Measurements from ENCODE around the gene NUPR1.
"Not testable (repeated sequence)": the region's sequence is repeated elsewhere in the genome, so short reads cannot be mapped to it uniquely, and the experiment has no call there.

NUPR1 gene

GRCh38 chr16:28538733-28539596 lies at the start of gene NUPR1:
Gene NUPR1 (minus strand): TSS chr16:28538974. CDS start chr16:28538907, 67 bp downstream.
- no peak for DNase-seq (ENCODE audit: low spot score)

GRCh38 chr16:28587386-28587785 lies 48.6 kb upstream of the NUPR1 start:
- no peak for DNase-seq (ENCODE audit: low spot score)

GRCh38 chr16:28586466-28586865 lies 47.7 kb upstream of the NUPR1 start:
- no peak for DNase-seq (ENCODE audit: low spot score)

- DNase-seq (ENCODE audit: low spot score) = no peak
Measured at GRCh38 chr16:28585674-28586073, 46.9 kb upstream of the NUPR1 start.

- DNase-seq (ENCODE audit: low spot score) = no peak
Measured at GRCh38 chr16:28580726-28581315, 42.0 kb upstream of the NUPR1 start.

- DNase-seq (ENCODE audit: low spot score) = no peak
Measured at GRCh38 chr16:28575446-28576109, 36.8 kb upstream of the NUPR1 start.

- DNase-seq (ENCODE audit: low spot score) = no peak
Measured at GRCh38 chr16:28574925-28575324, 36.2 kb upstream of the NUPR1 start.

GRCh38 chr16:28573738-28574718 lies 35.3 kb upstream of the NUPR1 start:
- no peak for DNase-seq (ENCODE audit: low spot score)

GRCh38 chr16:28572696-28573510 lies 34.1 kb upstream of the NUPR1 start:
- no peak for DNase-seq (ENCODE audit: low spot score)

GRCh38 chr16:28569968-28570752 lies 31.4 kb upstream of the NUPR1 start:
- no peak for DNase-seq (ENCODE audit: low spot score)

GRCh38 chr16:28569021-28569420 lies 30.2 kb upstream of the NUPR1 start:
- no peak for DNase-seq (ENCODE audit: low spot score)

GRCh38 chr16:28567292-28567691 lies 28.5 kb upstream of the NUPR1 start:
- DNase-seq (ENCODE audit: low spot score) = no peak

- DNase-seq (ENCODE audit: low spot score) = not testable (repeated sequence)
Measured at GRCh38 chr16:28566233-28566925, 27.6 kb upstream of the NUPR1 start.

- DNase-seq (ENCODE audit: low spot score) = no peak
Measured at GRCh38 chr16:28563218-28563617, 24.4 kb upstream of the NUPR1 start.

- DNase-seq (ENCODE audit: low spot score) = no peak
Measured at GRCh38 chr16:28562199-28562598, 23.4 kb upstream of the NUPR1 start.

GRCh38 chr16:28561557-28562187 lies 22.9 kb upstream of the NUPR1 start:
- DNase-seq (ENCODE audit: low spot score) = no peak

- DNase-seq (ENCODE audit: low spot score) = no peak
Measured at GRCh38 chr16:28558456-28558855, 19.7 kb upstream of the NUPR1 start.

- no peak for DNase-seq (ENCODE audit: low spot score)
Measured at GRCh38 chr16:28556914-28557320, 18.1 kb upstream of the NUPR1 start.

GRCh38 chr16:28555561-28555960 lies 16.8 kb upstream of the NUPR1 start:
- DNase-seq (ENCODE audit: low spot score) = no peak
